ENCODE measurements around the gene THAP4.

- TF ChIP-seq SIN3A (IDR thresholded peaks at IDR 0.05; ENCODE audit: borderline replicate concordance, low read depth, low read length), result no peak
- no peak for TF ChIP-seq RFX5 (IDR thresholded peaks at IDR 0.05; ENCODE audit: low read length)
- TF ChIP-seq POLR2AphosphoS5 (IDR thresholded peaks at IDR 0.05; ENCODE audit: low read depth, low read length), result no peak
- no peak for TF ChIP-seq MEF2A (IDR thresholded peaks at IDR 0.05; ENCODE audit: borderline replicate concordance, low read depth)
- TF ChIP-seq EZH2phosphoT487 (IDR thresholded peaks at IDR 0.05; ENCODE audit: borderline replicate concordance, low read depth), result no peak
- TF ChIP-seq CTCF (IDR thresholded peaks at IDR 0.05), result no peak
- no peak for TF ChIP-seq GATA2 (CRISPR knock-in tag; IDR thresholded peaks at IDR 0.05)
- TF ChIP-seq SMC3 (IDR thresholded peaks at IDR 0.05; ENCODE audit: low read depth, low read length), result no peak
- TF ChIP-seq USF2 (IDR thresholded peaks at IDR 0.05; ENCODE audit: borderline replicate concordance, low read depth, low read length), result no peak
- no peak for TF ChIP-seq PBX3 (IDR thresholded peaks at IDR 0.05)
Observed at GRCh38 chr2:241602720-241603119, 34.2 kb downstream of the THAP4 start.
